Neural cell (in vitro differentiated cells): Measurements from ENCODE around the gene MRTFA. TPM values are rescaled to one million over a fixed set of nuclear protein-coding genes. Genes with fewer than 3 reads are reported as not detected.

ENCODE experiments used
- H2AFZ ChIP-seq: fragments of 200-600, 300-800 bp; sonication (generic), shearing (Covaris generic); 2 replicates; pipeline ENCODE4 v1.6.0; 2014; ENCODE audit warnings: low read depth, mild to moderate bottlenecking, antibody characterized with exemption, low read length, moderate library complexity
- H3F3A ChIP-seq: fragments of 200-600 bp; shearing (Covaris generic); 2 replicates; pipeline ENCODE4 v1.6.1; 2016; ENCODE audit warnings: mild to moderate bottlenecking, moderate library complexity, mixed read lengths, antibody characterized with exemption, low read length; ENCODE audit not compliant: insufficient read depth, poor library complexity, severe bottlenecking
- H3K27ac ChIP-seq: fragments of 200-600, 300-800 bp; sonication (generic), shearing (Covaris generic); 2 replicates; pipeline ENCODE4 v1.5.1; 2014; ENCODE audit warnings: mild to moderate bottlenecking, low read length, moderate library complexity
- H3K27me3 ChIP-seq: fragments of 300-800, 200-600 bp; sonication (generic), shearing (Covaris generic); 2 replicates; pipeline ENCODE4 v1.6.0; 2014; ENCODE audit warnings: mild to moderate bottlenecking, low read depth, low read length, moderate library complexity; ENCODE audit not compliant: insufficient read depth
- H3K36me3 ChIP-seq: fragments of 300-800, 200-600 bp; sonication (generic), shearing (Covaris generic); 2 replicates; pipeline ENCODE4 v1.5.1; 2014; ENCODE audit warnings: mild to moderate bottlenecking, antibody characterized with exemption, low read length, moderate library complexity; ENCODE audit not compliant: insufficient read depth
- H3K4me2 ChIP-seq: fragments of 300-800, 200-600 bp; sonication (generic), shearing (Covaris generic); 2 replicates; pipeline ENCODE4 v1.6.0; 2014; ENCODE audit warnings: mild to moderate bottlenecking, low read length
- H3K4me3 ChIP-seq: fragments of 300-800, 200-600 bp; sonication (generic), shearing (Covaris generic); 2 replicates; pipeline ENCODE4 v1.5.1; 2014; ENCODE audit warnings: mild to moderate bottlenecking, low read length, moderate library complexity
- H3K79me2 ChIP-seq: fragments of 200-600 bp; shearing (Covaris generic); replicated peaks from 2 replicates; pipeline ENCODE4 v1.6.0; 2014; ENCODE audit warnings: mild to moderate bottlenecking, low read length, moderate library complexity; ENCODE audit not compliant: insufficient read depth
- H3K9ac ChIP-seq: fragments of 300-800, 200-600 bp; sonication (generic), shearing (Covaris generic); 2 replicates; pipeline ENCODE4 v1.6.1; 2016; ENCODE audit warnings: mild to moderate bottlenecking, low read length, mixed read lengths
- H3K9me2 ChIP-seq: fragments of 200-600 bp; shearing (Covaris generic); 2 replicates; pipeline ENCODE4 v1.6.1; 2016; ENCODE audit warnings: mild to moderate bottlenecking, low read length, mixed read lengths; ENCODE audit not compliant: insufficient read depth
- H3K9me3 ChIP-seq: fragments of 200-600, 300-800 bp; sonication (generic), shearing (Covaris generic); 2 replicates; pipeline ENCODE4 v1.6.1; 2016; ENCODE audit warnings: mild to moderate bottlenecking, mixed run types, low read length, moderate library complexity, mixed read lengths
- H4K20me1 ChIP-seq: fragments of 200-600 bp; shearing (Covaris generic); 2 replicates; pipeline ENCODE4 v1.6.1; 2016; ENCODE audit warnings: mild to moderate bottlenecking, mixed run types; ENCODE audit not compliant: insufficient read depth
- EP300 ChIP-seq: fragments of 450-650 bp; conservative IDR thresholded peaks from 2 replicates; pipeline ENCODE4 v1.6.1; 2014; ENCODE audit warnings: antibody characterized with exemption, mild to moderate bottlenecking, moderate library complexity; ENCODE audit not compliant: poor library complexity, severe bottlenecking
- EZH2 ChIP-seq: fragments of 200-600, 300-800 bp; shearing (Covaris generic), sonication (generic); IDR thresholded peaks from 2 replicates; pipeline ENCODE4 v1.6.1; 2014; ENCODE audit warnings: antibody characterized with exemption, low read length, borderline replicate concordance, mild to moderate bottlenecking; ENCODE audit not compliant: insufficient read depth, poor library complexity, severe bottlenecking
- MXI1 ChIP-seq: fragments of 450-650 bp; conservative IDR thresholded peaks from 2 replicates; pipeline ENCODE4 v1.6.1; 2014; ENCODE audit warnings: antibody characterized with exemption, mild to moderate bottlenecking; ENCODE audit not compliant: poor library complexity, severe bottlenecking
- POLR2AphosphoS5 ChIP-seq: IDR thresholded peaks from 2 replicates; pipeline ENCODE4 v1.6.1; 2012
- RAD21 ChIP-seq: fragments of 450-650 bp; conservative IDR thresholded peaks from 2 replicates; pipeline ENCODE4 v1.6.1; 2014; ENCODE audit warnings: antibody characterized with exemption, mild to moderate bottlenecking, moderate library complexity
- SMC3 ChIP-seq: fragments of 450-650 bp; conservative IDR thresholded peaks from 2 replicates; pipeline ENCODE4 v1.6.1; 2014; ENCODE audit warnings: antibody characterized with exemption, mild to moderate bottlenecking, moderate library complexity; ENCODE audit not compliant: poor library complexity
- TAF1 ChIP-seq: IDR thresholded peaks from 2 replicates; pipeline ENCODE4 v1.6.1; 2012; ENCODE audit warnings: low read depth
- polyA plus RNA-seq: library from polyadenylated mRNA; depleted of rRNA; stranded (reverse); fragments of >200 nt; gene quantifications from 2 replicates; pipeline ENCODE4 v1.2.3, GENCODE V29; 2014
- TF ChIP-seq, protein P1 (sequence below): fragments of 450-650 bp; IDR thresholded peaks from 2 replicates; pipeline ENCODE4 v1.5.1; 2014; ENCODE audit warnings: antibody characterized with exemption, mild to moderate bottlenecking, moderate library complexity; ENCODE audit not compliant: poor library complexity, severe bottlenecking
- TF ChIP-seq, protein P2 (sequence below): IDR thresholded peaks from 2 replicates; pipeline ENCODE4 v1.6.1; 2012; ENCODE audit warnings: borderline replicate concordance

The MRTFA gene
- polyA plus RNA-seq, 1 donor from 2014 or later = 19.3 TPM

DNA sequence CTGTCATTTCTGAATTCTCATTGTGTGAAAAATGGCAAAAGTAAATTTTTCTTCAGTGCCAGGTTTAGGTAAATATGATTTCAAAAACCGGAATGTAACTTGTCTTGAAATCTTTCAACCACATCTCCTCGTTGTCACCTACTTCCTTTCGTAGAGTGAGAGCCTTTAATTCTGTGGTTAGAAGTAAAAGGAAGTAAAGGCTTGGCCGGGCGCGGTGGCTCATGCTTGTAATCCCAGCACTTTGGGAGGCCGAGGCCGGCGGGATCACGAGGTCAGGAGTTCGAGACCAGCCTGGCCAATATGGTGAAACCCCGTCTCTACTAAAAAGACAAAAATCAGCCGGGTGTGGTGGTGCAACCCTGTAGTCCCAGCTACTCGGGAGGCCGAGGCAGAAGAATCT is 236.4 kb downstream of the MRTFA start:
- H3K9me2 ChIP-seq = no peaks in the 10 kb centered on the region
- H3K4me3 ChIP-seq = no peak overlapping the region
- no peaks in the 10 kb centered on the region for H4K20me1 ChIP-seq
- no peaks in the 10 kb centered on the region for H3F3A ChIP-seq
- no peak overlapping the region for H3K4me2 ChIP-seq
- H3K79me2 ChIP-seq = no peaks in the 10 kb centered on the region
- H2AFZ ChIP-seq = no peak overlapping the region
- no peak overlapping the region for H3K27ac ChIP-seq
- H3K36me3 ChIP-seq = no peaks in the 10 kb centered on the region
- TF ChIP-seq, protein P1, sequence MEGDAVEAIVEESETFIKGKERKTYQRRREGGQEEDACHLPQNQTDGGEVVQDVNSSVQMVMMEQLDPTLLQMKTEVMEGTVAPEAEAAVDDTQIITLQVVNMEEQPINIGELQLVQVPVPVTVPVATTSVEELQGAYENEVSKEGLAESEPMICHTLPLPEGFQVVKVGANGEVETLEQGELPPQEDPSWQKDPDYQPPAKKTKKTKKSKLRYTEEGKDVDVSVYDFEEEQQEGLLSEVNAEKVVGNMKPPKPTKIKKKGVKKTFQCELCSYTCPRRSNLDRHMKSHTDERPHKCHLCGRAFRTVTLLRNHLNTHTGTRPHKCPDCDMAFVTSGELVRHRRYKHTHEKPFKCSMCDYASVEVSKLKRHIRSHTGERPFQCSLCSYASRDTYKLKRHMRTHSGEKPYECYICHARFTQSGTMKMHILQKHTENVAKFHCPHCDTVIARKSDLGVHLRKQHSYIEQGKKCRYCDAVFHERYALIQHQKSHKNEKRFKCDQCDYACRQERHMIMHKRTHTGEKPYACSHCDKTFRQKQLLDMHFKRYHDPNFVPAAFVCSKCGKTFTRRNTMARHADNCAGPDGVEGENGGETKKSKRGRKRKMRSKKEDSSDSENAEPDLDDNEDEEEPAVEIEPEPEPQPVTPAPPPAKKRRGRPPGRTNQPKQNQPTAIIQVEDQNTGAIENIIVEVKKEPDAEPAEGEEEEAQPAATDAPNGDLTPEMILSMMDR = no peak
- TF ChIP-seq EZH2 (no peak), EP300 (no peak), SMC3 (no peak), MXI1 (no peak), TAF1 (no peak), RAD21 (no peak), POLR2AphosphoS5 (no peak)
- TF ChIP-seq, protein P2, sequence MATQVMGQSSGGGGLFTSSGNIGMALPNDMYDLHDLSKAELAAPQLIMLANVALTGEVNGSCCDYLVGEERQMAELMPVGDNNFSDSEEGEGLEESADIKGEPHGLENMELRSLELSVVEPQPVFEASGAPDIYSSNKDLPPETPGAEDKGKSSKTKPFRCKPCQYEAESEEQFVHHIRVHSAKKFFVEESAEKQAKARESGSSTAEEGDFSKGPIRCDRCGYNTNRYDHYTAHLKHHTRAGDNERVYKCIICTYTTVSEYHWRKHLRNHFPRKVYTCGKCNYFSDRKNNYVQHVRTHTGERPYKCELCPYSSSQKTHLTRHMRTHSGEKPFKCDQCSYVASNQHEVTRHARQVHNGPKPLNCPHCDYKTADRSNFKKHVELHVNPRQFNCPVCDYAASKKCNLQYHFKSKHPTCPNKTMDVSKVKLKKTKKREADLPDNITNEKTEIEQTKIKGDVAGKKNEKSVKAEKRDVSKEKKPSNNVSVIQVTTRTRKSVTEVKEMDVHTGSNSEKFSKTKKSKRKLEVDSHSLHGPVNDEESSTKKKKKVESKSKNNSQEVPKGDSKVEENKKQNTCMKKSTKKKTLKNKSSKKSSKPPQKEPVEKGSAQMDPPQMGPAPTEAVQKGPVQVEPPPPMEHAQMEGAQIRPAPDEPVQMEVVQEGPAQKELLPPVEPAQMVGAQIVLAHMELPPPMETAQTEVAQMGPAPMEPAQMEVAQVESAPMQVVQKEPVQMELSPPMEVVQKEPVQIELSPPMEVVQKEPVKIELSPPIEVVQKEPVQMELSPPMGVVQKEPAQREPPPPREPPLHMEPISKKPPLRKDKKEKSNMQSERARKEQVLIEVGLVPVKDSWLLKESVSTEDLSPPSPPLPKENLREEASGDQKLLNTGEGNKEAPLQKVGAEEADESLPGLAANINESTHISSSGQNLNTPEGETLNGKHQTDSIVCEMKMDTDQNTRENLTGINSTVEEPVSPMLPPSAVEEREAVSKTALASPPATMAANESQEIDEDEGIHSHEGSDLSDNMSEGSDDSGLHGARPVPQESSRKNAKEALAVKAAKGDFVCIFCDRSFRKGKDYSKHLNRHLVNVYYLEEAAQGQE = no peak
- no peak overlapping the region for H3K9ac ChIP-seq
- no peaks in the 10 kb centered on the region for H3K27me3 ChIP-seq
- H3K9me3 ChIP-seq = no peaks in the 10 kb centered on the region

DNA sequence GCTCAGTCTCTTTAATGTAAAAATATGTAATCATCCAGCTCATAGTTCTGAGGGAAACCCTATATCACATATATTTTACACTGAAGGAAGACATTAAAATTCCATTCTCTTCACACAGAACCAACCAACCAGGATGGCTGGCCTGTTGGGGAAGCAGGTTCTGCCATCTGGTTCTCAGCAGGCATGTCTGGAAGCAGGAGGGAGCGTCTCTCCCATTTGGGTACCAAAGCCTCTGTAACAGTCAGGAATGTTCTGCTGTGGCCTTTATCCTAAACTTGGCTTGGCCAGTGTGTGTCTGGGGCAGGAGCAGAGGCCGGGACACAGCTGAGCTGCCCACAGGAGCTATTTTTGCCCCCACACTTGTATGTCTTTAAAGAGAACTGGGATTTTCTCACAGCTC is 236.9 kb downstream of the MRTFA start:
- Histone ChIP-seq H2AFZ (no peak overlapping the region), H3K27me3 (no peaks in the 10 kb centered on the region), H3K9me3 (no peaks in the 10 kb centered on the region), H3K4me2 (no peak overlapping the region), H3K9me2 (no peaks in the 10 kb centered on the region), H3K27ac (no peak overlapping the region), H3K36me3 (no peaks in the 10 kb centered on the region), H3K9ac (no peak overlapping the region), H3F3A (no peaks in the 10 kb centered on the region), H3K79me2 (no peaks in the 10 kb centered on the region), H4K20me1 (no peaks in the 10 kb centered on the region), H3K4me3 (no peak overlapping the region)
- TF ChIP-seq, protein P1 = no peak
- TF ChIP-seq MXI1 (no peak), POLR2AphosphoS5 (no peak), RAD21 (no peak)
- TF ChIP-seq, protein P2 = no peak
